Stimulated activated CD8-positive, alpha-beta memory T cell treated with anti-CD3 and anti-CD28 coated beads, Interleukin-12 subunit alpha, Interleukin-12 subunit beta, amount 100 ng/mL, for 24 hours (primary cell): ENCODE results near the gene MYOM3.
"Not testable (repeated sequence)": the region's sequence is repeated elsewhere in the genome, so short reads cannot be mapped to it uniquely, and the experiment has no call there.

Experiments
- DNase-seq: peaks from one replicate; pipeline ENCODE4 v3.0.0-alpha.2; 2020; ENCODE audit errors: extremely low read depth

The MYOM3 gene

GRCh38 chr1:24071941-24072340 is 40.0 kb downstream of the MYOM3 start:
- DNase-seq: no peak

- peak; percentile 32 for DNase-seq
Observed at GRCh38 chr1:24070821-24071393, 41.0 kb downstream of the MYOM3 start.

GRCh38 chr1:24069817-24070216 is 42.1 kb downstream of the MYOM3 start:
- DNase-seq: no peak

- no peak for DNase-seq
Observed at GRCh38 chr1:24067978-24068377, 44.0 kb downstream of the MYOM3 start.

- no peak for DNase-seq
Observed at GRCh38 chr1:24065304-24065703, 46.6 kb downstream of the MYOM3 start.

- DNase-seq: no peak
Observed at GRCh38 chr1:24062221-24062620, 49.7 kb downstream of the MYOM3 start.

- DNase-seq: no peak
Observed at GRCh38 chr1:24060482-24060881, 51.5 kb downstream of the MYOM3 start.

- no peak for DNase-seq
Observed at GRCh38 chr1:24058671-24059455, 53.1 kb downstream of the MYOM3 start.

GRCh38 chr1:24057171-24057570 is 54.8 kb downstream of the MYOM3 start:
- DNase-seq: no peak

GRCh38 chr1:24055681-24056080 is 56.3 kb downstream of the MYOM3 start:
- no peak for DNase-seq

- DNase-seq: no peak
Observed at GRCh38 chr1:24052220-24052619, 59.7 kb downstream of the MYOM3 start.

GRCh38 chr1:24051206-24051945 is 60.6 kb downstream of the MYOM3 start:
- DNase-seq: no peak

- no peak for DNase-seq
Observed at GRCh38 chr1:24049733-24050132, 62.2 kb downstream of the MYOM3 start.

GRCh38 chr1:24048894-24049293 is 63.0 kb downstream of the MYOM3 start:
- not testable (repeated sequence) for DNase-seq

GRCh38 chr1:24048205-24048869 is 63.6 kb downstream of the MYOM3 start:
- DNase-seq: no peak

GRCh38 chr1:24047110-24047477 is 64.8 kb downstream of the MYOM3 start:
- DNase-seq: no peak

GRCh38 chr1:24045771-24046170 is 66.2 kb downstream of the MYOM3 start:
- no peak for DNase-seq

GRCh38 chr1:24044672-24045071 is 67.3 kb downstream of the MYOM3 start:
- DNase-seq: not testable (repeated sequence)

- no peak for DNase-seq
Observed at GRCh38 chr1:24043345-24044032, 68.4 kb downstream of the MYOM3 start.

- no peak for DNase-seq
Observed at GRCh38 chr1:24042315-24042714, 69.6 kb downstream of the MYOM3 start.

- no peak for DNase-seq
Observed at GRCh38 chr1:24036088-24036487, 75.8 kb downstream of the MYOM3 start.

GRCh38 chr1:24032981-24033380 is 79.0 kb downstream of the MYOM3 start:
- DNase-seq: no peak
